ENCODE data around the gene C1QTNF8. TPM values are rescaled to one million over a fixed set of nuclear protein-coding genes. Genes with fewer than 3 reads are reported as not detected.

The C1QTNF8 gene
- total RNA-seq, 1 experiment from 2014 or later: not detected

- DNase-seq: no peak
- CTCF ChIA-PET: no interaction called here
- Mint-ChIP-seq H3K9me3 (ENCODE audit: low read depth, unreplicated experiment) (no peaks in the 10 kb centered on the region), H3K36me3 (ENCODE audit: insufficient read depth, unreplicated experiment) (no peaks in the 10 kb centered on the region), H3K27ac (ENCODE audit: unreplicated experiment) (no peak overlapping the region), H3K4me1 (ENCODE audit: low read depth, unreplicated experiment) (no peaks in the 10 kb centered on the region), H3K4me3 (ENCODE audit: low read depth, unreplicated experiment) (no peak overlapping the region), H3K27me3 (ENCODE audit: unreplicated experiment) (peaks cover 65% of the 10 kb centered on the region)
- no peak for TF ChIP-seq CTCF (IDR thresholded peaks at IDR 0.05; ENCODE audit: unreplicated experiment)
- intact Hi-C loops (cut with micrococcal nuclease; ENCODE audit: unreplicated experiment): no loop called here
- no TSS peak for BruUV-seq (replicated peaks)
Measured at GRCh38 chr16:1126586-1126985, 30.5 kb upstream of the C1QTNF8 start.

GRCh38 chr16:1126044-1126443 lies 30.0 kb upstream of the C1QTNF8 start:
- no TSS peak for BruUV-seq (replicated peaks)
- Mint-ChIP-seq H3K4me1 (ENCODE audit: low read depth, unreplicated experiment) (no peaks in the 10 kb centered on the region), H3K27ac (ENCODE audit: unreplicated experiment) (no peak overlapping the region), H3K4me3 (ENCODE audit: low read depth, unreplicated experiment) (no peak overlapping the region), H3K27me3 (ENCODE audit: unreplicated experiment) (peaks cover 68% of the 10 kb centered on the region), H3K36me3 (ENCODE audit: insufficient read depth, unreplicated experiment) (no peaks in the 10 kb centered on the region), H3K9me3 (ENCODE audit: low read depth, unreplicated experiment) (no peaks in the 10 kb centered on the region)
- TF ChIP-seq CTCF (IDR thresholded peaks at IDR 0.05; ENCODE audit: unreplicated experiment): no peak
- intact Hi-C loops (cut with micrococcal nuclease; ENCODE audit: unreplicated experiment): no loop called here
- CTCF ChIA-PET: no interaction called here
- no peak for DNase-seq

GRCh38 chr16:1125471-1125870 lies 29.4 kb upstream of the C1QTNF8 start:
- CTCF ChIA-PET: no interaction called here
- intact Hi-C loops (cut with micrococcal nuclease; ENCODE audit: unreplicated experiment): no loop called here
- Mint-ChIP-seq H3K4me1 (ENCODE audit: low read depth, unreplicated experiment) (no peaks in the 10 kb centered on the region), H3K9me3 (ENCODE audit: low read depth, unreplicated experiment) (no peaks in the 10 kb centered on the region), H3K27ac (ENCODE audit: unreplicated experiment) (no peak overlapping the region), H3K27me3 (ENCODE audit: unreplicated experiment) (peaks cover 74% of the 10 kb centered on the region), H3K4me3 (ENCODE audit: low read depth, unreplicated experiment) (no peak overlapping the region), H3K36me3 (ENCODE audit: insufficient read depth, unreplicated experiment) (no peaks in the 10 kb centered on the region)
- BruUV-seq (replicated peaks): no TSS peak
- DNase-seq: peak; percentile 34
- TF ChIP-seq CTCF (IDR thresholded peaks at IDR 0.05; ENCODE audit: unreplicated experiment): no peak

GRCh38 chr16:1124795-1125194 lies 28.8 kb upstream of the C1QTNF8 start:
- CTCF ChIA-PET: interaction anchor here (0.6 kb wide), 1 partner anchor 577 kb away, joined by 3 read pairs; no protein-coding TSS in a partner anchor
- intact Hi-C loops (cut with micrococcal nuclease; ENCODE audit: unreplicated experiment): no loop called here

More at GRCh38 chr16:1124795-1125194, 28.8 kb upstream of the C1QTNF8 start:
- no peak for DNase-seq
- Mint-ChIP-seq H3K27me3 (ENCODE audit: unreplicated experiment) (peaks cover 81% of the 10 kb centered on the region), H3K36me3 (ENCODE audit: insufficient read depth, unreplicated experiment) (peaks cover 1% of the 10 kb centered on the region), H3K4me3 (ENCODE audit: low read depth, unreplicated experiment) (no peak overlapping the region), H3K27ac (ENCODE audit: unreplicated experiment) (no peak overlapping the region), H3K4me1 (ENCODE audit: low read depth, unreplicated experiment) (no peaks in the 10 kb centered on the region), H3K9me3 (ENCODE audit: low read depth, unreplicated experiment) (no peaks in the 10 kb centered on the region)
- TF ChIP-seq CTCF (IDR thresholded peaks at IDR 0.05; ENCODE audit: unreplicated experiment): no peak
- no TSS peak for BruUV-seq (replicated peaks)
